ENCODE measurements around the gene PYDC1.
"Not testable (repeated sequence)": the region's sequence is repeated elsewhere in the genome, so short reads cannot be mapped to it uniquely, and the experiment has no call there.

Gene PYDC1

DNA sequence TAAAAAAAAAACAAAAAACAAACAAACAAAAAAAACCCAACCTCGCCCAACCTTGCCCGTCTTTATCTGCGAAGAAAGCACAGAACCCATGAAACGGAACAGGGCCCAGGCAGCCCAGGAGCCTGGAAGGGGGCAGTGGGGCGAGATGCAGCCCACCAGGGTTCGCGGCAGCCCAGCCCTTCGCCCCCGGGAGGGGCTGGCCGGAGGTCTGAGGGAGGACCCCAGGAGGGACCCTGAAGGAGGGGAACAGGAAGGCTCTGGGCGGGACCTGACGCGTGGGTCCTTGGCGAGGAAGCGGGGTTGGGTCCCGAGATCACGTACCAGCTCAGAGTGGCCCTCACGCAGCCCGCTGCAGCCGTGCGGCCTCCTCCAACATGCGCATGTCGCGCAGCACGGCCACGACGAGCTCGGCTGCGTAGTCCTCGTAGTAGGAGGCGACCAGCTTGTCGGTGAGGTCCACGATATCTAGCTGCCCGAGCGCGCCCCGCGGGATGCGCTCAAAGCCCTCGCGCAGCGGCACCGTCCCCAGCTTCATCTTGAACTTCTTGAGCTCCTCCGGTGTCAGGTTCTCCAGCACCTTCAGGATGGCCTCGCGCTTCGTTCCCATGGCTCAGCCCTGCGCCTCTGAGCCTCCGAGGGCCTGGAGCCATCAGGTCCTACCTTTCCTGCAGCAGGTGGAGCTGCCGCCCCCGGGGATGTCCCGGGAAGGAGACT lies at the start of gene PYDC1:
Gene PYDC1, minus strand, starts transcription at position 714 of the 714 bp plus-strand sequence. Its CDS starts 107 bp downstream, at position 607.
- peak in 1 of 2 experiments; percentile 46 for DNase-seq

DNA sequence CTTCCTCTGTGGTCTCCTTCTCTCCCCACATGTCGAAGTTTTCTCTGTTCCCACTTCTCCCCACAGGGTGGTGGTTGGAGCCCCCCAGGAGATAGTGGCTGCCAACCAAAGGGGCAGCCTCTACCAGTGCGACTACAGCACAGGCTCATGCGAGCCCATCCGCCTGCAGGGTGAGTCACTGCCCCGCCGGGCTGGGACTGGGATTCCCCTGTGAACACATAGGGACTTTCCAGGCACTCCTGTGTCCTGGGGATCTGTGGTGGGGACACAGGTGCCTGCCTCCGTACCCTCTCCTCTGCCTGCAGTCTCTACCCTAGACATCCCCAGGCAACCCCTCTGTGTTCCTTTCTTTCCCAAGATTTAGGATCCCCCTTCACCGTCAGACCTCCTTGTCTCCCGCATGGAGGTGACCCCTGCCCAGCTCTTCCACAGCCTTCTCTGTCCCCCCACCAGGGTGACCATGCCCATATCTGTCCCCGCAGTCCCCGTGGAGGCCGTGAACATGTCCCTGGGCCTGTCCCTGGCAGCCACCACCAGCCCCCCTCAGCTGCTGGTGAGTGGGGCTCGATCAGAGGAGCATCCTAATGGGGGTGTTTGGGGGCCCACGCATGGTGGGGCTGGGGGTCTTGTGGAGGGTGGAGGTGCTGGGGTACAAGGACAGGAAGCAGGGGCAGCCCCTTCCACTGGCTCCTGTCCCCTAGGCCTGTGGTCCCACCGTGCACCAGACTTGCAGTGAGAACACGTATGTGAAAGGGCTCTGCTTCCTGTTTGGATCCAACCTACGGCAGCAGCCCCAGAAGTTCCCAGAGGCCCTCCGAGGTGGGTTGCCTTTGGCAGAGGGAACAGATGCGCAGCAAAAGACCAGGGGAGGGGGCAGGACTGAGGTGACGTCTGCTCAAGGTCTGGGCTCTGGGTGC lies 48.7 kb upstream of the PYDC1 start:
- no peak for DNase-seq

DNA sequence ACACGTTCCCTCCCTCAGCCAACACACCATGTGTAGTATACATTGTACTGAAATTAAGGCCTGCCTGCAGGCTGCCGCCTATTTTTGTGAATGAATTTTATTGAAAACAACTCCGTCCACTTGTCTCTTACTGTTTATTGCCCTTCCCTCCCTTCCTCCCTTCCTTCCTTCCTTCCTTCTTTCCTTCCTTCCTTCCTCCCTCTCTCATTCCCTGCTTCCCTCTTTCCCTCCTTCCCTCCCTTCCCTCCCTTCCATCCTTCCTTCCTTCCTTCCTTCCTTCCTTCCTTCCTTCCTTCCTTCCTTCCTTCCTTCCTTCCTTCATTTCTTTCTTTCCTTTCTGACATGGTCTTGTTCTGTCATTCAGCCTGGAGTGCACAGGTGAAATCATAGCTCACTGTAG lies 45.1 kb upstream of the PYDC1 start:
- no peak for DNase-seq

DNA sequence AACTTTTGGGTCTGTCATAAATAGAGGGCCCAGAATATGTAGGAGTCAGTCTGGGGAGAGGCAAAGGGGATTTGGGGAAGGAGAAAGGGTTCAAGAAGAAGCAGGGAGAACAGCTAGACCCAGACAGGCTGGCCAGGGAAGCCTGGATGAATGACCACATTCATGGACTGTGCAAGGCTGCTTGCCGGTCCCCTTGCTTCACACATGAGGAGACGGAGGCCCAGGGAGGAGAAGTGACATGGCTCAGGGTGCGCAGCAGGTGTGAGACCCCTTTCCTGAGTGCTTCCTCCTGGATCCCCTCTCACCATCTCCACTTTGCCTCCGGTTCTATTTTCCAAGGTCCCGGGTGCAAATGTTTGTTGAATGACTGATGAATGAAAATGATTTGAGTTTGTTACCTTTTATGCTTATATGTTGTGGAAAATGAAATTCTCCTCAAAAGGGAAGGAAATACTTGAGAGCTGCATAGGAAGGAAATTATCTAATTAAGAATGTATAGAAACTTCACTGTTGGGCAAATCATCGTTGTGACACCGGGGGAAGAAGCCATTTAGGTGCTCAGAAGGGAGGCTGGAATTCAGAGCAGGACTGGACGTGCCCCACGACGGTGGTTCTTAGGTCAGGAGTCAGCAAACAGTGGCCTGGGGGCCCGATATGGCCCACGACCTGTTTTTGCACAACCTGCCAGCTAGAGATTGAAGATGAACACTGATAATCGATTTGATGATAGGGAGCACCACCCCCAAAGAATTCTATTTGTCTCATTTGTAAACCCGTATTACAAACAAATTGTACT lies 43.4 kb upstream of the PYDC1 start:
- DNase-seq: no peak

- DNase-seq: no peak
Measured at GRCh38 chr16:31258366-31258765, 41.4 kb upstream of the PYDC1 start.

- DNase-seq: no peak
Measured at GRCh38 chr16:31256466-31256865, 39.5 kb upstream of the PYDC1 start.

- DNase-seq: no peak
Measured at GRCh38 chr16:31253642-31254045, 36.7 kb upstream of the PYDC1 start.

- no peak for DNase-seq
Measured at GRCh38 chr16:31251435-31251834, 34.5 kb upstream of the PYDC1 start.

GRCh38 chr16:31250782-31251384 lies 33.9 kb upstream of the PYDC1 start:
- no peak for DNase-seq

- DNase-seq: no peak
Measured at GRCh38 chr16:31248344-31248743, 31.4 kb upstream of the PYDC1 start.

DNA sequence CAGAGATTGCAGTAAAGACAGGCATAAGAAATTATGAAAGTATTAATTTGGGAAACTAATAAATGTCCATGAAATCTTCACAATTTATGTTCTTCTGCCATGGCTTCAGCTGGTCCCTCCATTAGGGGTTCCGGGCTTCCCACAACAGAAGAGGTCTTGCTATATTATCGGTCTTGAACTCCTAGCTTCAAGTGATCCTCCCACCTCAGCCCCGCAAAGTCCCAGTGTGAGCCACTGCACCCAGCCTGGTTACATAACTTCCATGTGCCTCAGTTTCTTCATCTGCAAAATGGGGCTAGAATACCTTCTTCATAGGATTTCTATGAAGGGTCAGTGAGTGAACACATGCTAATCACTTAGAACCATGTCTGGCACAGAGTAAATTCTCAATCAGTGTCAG lies 29.4 kb upstream of the PYDC1 start:
- no peak for DNase-seq

- not testable (repeated sequence) for DNase-seq
Measured at GRCh38 chr16:31245598-31245997, 28.7 kb upstream of the PYDC1 start.

GRCh38 chr16:31243734-31244670 lies 27.1 kb upstream of the PYDC1 start:
- no peak for DNase-seq

DNA sequence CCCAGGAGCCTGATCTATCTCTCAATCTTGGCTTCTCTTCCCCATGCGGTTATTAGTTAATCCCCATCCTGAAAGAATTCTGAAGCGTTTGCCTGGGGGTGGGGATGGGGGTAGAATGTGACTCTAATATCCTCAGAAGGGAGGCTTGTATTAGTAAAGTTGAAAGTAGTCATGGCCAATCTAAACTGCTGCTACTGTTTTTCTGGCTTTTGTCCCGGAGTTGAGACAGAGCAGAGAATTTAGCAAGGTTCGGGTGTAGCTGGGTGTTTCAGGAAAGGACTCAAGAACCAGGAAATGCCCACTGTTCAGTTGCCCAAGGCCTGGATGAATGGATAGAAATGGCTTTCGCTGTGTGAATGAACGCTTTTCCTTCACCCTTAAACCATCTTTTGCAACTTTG lies 25.3 kb upstream of the PYDC1 start:
- DNase-seq: no peak

- no peak for DNase-seq
Measured at GRCh38 chr16:31238041-31238440, 21.1 kb upstream of the PYDC1 start.

- no peak for DNase-seq
Measured at GRCh38 chr16:31229501-31229900, 12.6 kb upstream of the PYDC1 start.

DNA sequence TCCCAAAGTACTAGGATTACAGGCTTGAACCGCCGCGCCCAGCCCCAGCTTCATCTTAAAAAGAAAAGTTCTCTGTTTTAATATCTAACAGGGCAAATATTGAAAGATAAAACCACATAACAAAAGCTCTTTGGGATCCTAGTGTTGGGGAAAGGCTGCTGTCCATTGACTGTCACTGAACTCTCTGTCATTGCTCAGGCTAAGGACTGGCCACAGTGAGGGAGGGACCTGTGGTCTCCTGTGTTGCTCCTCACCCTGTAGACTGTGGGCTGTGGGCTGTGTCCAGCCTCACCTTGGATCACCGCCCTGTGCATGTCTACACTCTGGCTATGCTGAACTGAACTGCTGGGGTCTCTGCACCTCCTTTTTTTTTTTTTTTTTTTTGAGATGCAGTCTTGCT lies 11.3 kb upstream of the PYDC1 start:
- DNase-seq: no peak

- no peak for DNase-seq
Measured at GRCh38 chr16:31225193-31225592, 8.3 kb upstream of the PYDC1 start.

DNA sequence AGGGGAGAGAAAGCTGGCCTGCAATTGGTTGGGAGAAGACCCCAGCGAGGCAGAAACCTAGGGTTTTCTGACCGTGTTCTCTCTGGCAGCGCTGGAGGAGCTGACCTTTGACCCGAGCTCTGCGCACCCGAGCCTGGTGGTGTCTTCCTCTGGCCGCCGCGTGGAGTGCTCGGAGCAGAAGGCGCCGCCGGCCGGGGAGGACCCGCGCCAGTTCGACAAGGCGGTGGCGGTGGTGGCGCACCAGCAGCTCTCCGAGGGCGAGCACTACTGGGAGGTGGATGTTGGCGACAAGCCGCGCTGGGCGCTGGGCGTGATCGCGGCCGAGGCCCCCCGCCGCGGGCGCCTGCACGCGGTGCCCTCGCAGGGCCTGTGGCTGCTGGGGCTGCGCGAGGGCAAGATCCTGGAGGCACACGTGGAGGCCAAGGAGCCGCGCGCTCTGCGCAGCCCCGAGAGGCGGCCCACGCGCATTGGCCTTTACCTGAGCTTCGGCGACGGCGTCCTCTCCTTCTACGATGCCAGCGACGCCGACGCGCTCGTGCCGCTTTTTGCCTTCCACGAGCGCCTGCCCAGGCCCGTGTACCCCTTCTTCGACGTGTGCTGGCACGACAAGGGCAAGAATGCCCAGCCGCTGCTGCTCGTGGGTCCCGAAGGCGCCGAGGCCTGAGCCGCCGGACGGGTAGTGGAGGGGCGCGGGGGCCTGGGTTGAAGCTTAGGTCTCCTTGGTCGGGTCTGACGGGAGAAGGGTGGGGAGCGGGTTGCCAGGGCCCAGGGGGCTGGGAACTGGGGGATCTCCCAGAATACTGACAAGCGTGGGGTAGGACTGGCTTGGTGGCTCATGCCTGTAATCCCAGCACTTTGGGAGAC lies 7.4 kb upstream of the PYDC1 start:
- DNase-seq: no peak

DNA sequence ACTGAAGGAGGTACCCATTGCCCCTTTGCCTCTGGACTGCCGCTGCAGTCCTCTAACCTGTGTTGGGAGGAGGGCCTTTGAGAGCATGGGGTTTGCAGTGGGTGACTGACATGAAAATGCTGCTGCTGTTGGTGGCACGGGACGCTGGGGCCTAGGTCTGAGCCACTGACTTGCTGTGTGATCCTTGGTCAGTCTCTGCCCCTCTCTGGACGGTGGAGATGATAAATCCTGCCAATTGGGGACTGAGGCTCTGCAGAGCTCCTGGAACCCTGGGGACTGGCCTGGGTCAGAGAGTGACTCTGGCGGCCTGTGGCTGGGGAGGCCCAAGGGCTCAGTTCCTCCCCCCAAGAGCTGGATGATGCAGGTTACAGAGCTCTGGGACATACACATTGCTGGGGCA lies 6.1 kb upstream of the PYDC1 start:
- no peak for DNase-seq

Measured in NCI-H526 (cell line).